GM12878 (cell line): Measurements from ENCODE around the gene PSPC1.
"Not testable (repeated sequence)": the region's sequence is repeated elsewhere in the genome, so short reads cannot be mapped to it uniquely, and the experiment has no call there.

Source experiments
- BRCA1 ChIP-seq: IDR thresholded peaks from 2 replicates; pipeline ENCODE4 v1.6.1; 2011; ENCODE audit warnings: low read depth, low read length, improper control_type of control experiment
- EP300 ChIP-seq, 2 experiments: fragments of 150-350 bp in 1 of 2; IDR thresholded peaks; 2 replicates each; pipeline ENCODE4 v1.6.1; 2011 to 2012; ENCODE audit warnings: low read depth in 2 of 2, low read length in 2 of 2, borderline replicate concordance in 1 of 2, improper control_type of control experiment in 1 of 2, inconsistent platforms in 1 of 2; ENCODE audit not compliant: control insufficient read depth in 1 of 2
- EZH2 ChIP-seq: IDR thresholded peaks from 2 replicates; pipeline ENCODE4 v1.6.1; 2012; ENCODE audit warnings: low read depth, mild to moderate bottlenecking, control low read depth, inconsistent platforms, low read length, borderline replicate concordance; ENCODE audit not compliant: control insufficient read depth
- GABPA ChIP-seq: IDR thresholded peaks from 2 replicates; pipeline ENCODE4 v1.6.1; 2014; ENCODE audit warnings: antibody characterized with exemption, low read depth, mild to moderate bottlenecking, inconsistent platforms
- POLR2A ChIP-seq: IDR thresholded peaks from 2 replicates; pipeline ENCODE4 v1.6.1; 2011; ENCODE audit warnings: low read depth, mild to moderate bottlenecking, low read length
- POLR2AphosphoS5 ChIP-seq: IDR thresholded peaks from 2 replicates; pipeline ENCODE4 v1.6.1; 2011; ENCODE audit warnings: mild to moderate bottlenecking, low read length, inconsistent platforms
- SMC3 ChIP-seq: IDR thresholded peaks from 2 replicates; pipeline ENCODE4 v1.6.1; 2011; ENCODE audit warnings: low read length, improper control_type of control experiment, borderline replicate concordance
- ZBED1 ChIP-seq: IDR thresholded peaks from 2 replicates; pipeline ENCODE4 v1.6.1; 2016; ENCODE audit warnings: borderline replicate concordance
- TF ChIP-seq, protein P1 (sequence below), 3 experiments: IDR thresholded peaks in 2 of 3; conservative IDR thresholded peaks in 1 of 3; 2 replicates each; pipeline ENCODE4 v1.5.1; 2011; ENCODE audit warnings: low read depth in 3 of 3, low read length in 3 of 3, mild to moderate bottlenecking in 3 of 3, control low read depth in 2 of 3, moderate library complexity in 2 of 3, inconsistent platforms in 1 of 3, mixed read lengths in 1 of 3; ENCODE audit not compliant: control insufficient read depth in 2 of 3, insufficient read depth in 1 of 3; ENCODE audit errors: extremely low read depth in 1 of 3
- TF ChIP-seq, protein P2 (sequence below): IDR thresholded peaks from 2 replicates; pipeline ENCODE4 v1.6.1; 2012; ENCODE audit warnings: low read length, inconsistent platforms
- TF ChIP-seq, protein P3 (sequence below): IDR thresholded peaks from 2 replicates; pipeline ENCODE4 v1.6.1; 2012; ENCODE audit warnings: low read depth, low read length, improper control_type of control experiment
- TF ChIP-seq, protein P4 (sequence below): fragments of 450-650 bp; IDR thresholded peaks from 2 replicates; pipeline ENCODE4 v1.6.1; 2016; ENCODE audit warnings: mild to moderate bottlenecking
- TF ChIP-seq, protein P5 (sequence below): IDR thresholded peaks from 2 replicates; pipeline ENCODE4 v1.6.1; 2012; ENCODE audit warnings: mild to moderate bottlenecking, low read depth, low read length

DNA sequence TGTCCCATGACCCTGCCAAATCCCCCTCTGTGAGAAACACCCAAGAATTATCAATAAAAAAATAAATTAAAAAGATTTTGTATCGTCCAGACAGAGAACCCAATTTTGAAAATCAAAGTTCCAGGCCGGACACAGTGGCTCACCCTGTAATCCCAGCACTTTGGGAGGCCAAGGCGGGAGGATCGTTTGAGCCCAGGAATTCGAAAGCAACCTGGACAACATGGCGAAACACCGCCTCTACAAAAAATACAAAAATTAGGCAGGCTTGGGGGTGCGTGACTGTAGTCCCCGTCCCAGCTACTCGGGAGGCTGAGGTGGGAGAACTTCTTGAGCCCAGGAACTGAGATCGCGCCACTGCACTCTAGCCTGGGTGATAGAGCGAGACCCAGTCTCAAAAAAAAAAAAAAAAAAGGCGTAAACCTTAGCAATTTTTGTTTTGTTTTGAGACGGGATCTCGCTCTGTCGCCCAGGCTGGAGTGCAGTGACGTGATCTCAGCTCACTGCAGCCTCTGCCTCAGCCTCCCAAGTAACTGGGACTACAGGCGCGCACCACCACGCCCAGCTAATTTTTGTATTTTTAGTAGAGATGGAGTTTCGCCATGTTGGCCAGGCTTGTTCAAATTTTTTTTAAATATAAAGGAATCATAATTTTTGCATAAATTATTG, 1.9 kb downstream of the PSPC1 start:
- not testable (repeated sequence) for TF ChIP-seq GABPA; POLR2AphosphoS5; BRCA1; ZBED1; POLR2A; SMC3; EP300 (IDR thresholded peaks at IDR 0.05; ENCODE audit: borderline replicate concordance in 1 of 2, control insufficient read depth in 1 of 2, low read depth in 2 of 2, low read length in 2 of 2); EZH2
- TF ChIP-seq, protein P1, sequence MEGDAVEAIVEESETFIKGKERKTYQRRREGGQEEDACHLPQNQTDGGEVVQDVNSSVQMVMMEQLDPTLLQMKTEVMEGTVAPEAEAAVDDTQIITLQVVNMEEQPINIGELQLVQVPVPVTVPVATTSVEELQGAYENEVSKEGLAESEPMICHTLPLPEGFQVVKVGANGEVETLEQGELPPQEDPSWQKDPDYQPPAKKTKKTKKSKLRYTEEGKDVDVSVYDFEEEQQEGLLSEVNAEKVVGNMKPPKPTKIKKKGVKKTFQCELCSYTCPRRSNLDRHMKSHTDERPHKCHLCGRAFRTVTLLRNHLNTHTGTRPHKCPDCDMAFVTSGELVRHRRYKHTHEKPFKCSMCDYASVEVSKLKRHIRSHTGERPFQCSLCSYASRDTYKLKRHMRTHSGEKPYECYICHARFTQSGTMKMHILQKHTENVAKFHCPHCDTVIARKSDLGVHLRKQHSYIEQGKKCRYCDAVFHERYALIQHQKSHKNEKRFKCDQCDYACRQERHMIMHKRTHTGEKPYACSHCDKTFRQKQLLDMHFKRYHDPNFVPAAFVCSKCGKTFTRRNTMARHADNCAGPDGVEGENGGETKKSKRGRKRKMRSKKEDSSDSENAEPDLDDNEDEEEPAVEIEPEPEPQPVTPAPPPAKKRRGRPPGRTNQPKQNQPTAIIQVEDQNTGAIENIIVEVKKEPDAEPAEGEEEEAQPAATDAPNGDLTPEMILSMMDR (IDR thresholded peaks at IDR 0.05 in 2 of 3, conservative IDR thresholded peaks at IDR 0.05 in 1 of 3; ENCODE audit: control insufficient read depth in 2 of 3, extremely low read depth in 1 of 3, insufficient read depth in 1 of 3, low read depth in 3 of 3, low read length in 3 of 3) = not testable (repeated sequence)
- TF ChIP-seq, protein P2, sequence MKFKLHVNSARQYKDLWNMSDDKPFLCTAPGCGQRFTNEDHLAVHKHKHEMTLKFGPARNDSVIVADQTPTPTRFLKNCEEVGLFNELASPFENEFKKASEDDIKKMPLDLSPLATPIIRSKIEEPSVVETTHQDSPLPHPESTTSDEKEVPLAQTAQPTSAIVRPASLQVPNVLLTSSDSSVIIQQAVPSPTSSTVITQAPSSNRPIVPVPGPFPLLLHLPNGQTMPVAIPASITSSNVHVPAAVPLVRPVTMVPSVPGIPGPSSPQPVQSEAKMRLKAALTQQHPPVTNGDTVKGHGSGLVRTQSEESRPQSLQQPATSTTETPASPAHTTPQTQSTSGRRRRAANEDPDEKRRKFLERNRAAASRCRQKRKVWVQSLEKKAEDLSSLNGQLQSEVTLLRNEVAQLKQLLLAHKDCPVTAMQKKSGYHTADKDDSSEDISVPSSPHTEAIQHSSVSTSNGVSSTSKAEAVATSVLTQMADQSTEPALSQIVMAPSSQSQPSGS = not testable (repeated sequence)
- TF ChIP-seq, protein P3, sequence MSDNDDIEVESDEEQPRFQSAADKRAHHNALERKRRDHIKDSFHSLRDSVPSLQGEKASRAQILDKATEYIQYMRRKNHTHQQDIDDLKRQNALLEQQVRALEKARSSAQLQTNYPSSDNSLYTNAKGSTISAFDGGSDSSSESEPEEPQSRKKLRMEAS = not testable (repeated sequence)
- TF ChIP-seq, protein P4, sequence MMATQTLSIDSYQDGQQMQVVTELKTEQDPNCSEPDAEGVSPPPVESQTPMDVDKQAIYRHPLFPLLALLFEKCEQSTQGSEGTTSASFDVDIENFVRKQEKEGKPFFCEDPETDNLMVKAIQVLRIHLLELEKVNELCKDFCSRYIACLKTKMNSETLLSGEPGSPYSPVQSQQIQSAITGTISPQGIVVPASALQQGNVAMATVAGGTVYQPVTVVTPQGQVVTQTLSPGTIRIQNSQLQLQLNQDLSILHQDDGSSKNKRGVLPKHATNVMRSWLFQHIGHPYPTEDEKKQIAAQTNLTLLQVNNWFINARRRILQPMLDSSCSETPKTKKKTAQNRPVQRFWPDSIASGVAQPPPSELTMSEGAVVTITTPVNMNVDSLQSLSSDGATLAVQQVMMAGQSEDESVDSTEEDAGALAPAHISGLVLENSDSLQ = not testable (repeated sequence)
- TF ChIP-seq, protein P5, sequence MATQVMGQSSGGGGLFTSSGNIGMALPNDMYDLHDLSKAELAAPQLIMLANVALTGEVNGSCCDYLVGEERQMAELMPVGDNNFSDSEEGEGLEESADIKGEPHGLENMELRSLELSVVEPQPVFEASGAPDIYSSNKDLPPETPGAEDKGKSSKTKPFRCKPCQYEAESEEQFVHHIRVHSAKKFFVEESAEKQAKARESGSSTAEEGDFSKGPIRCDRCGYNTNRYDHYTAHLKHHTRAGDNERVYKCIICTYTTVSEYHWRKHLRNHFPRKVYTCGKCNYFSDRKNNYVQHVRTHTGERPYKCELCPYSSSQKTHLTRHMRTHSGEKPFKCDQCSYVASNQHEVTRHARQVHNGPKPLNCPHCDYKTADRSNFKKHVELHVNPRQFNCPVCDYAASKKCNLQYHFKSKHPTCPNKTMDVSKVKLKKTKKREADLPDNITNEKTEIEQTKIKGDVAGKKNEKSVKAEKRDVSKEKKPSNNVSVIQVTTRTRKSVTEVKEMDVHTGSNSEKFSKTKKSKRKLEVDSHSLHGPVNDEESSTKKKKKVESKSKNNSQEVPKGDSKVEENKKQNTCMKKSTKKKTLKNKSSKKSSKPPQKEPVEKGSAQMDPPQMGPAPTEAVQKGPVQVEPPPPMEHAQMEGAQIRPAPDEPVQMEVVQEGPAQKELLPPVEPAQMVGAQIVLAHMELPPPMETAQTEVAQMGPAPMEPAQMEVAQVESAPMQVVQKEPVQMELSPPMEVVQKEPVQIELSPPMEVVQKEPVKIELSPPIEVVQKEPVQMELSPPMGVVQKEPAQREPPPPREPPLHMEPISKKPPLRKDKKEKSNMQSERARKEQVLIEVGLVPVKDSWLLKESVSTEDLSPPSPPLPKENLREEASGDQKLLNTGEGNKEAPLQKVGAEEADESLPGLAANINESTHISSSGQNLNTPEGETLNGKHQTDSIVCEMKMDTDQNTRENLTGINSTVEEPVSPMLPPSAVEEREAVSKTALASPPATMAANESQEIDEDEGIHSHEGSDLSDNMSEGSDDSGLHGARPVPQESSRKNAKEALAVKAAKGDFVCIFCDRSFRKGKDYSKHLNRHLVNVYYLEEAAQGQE = not testable (repeated sequence)
